CD8-positive, alpha-beta memory T cell (primary cell): ENCODE measurements around the gene MSANTD2. TPM values are rescaled to one million over a fixed set of nuclear protein-coding genes. Genes with fewer than 3 reads are reported as not detected.
A peak's percentile ranks its signal among the peaks of the same experiment; 100 is the strongest.

ENCODE experiments used
- CTCF ChIA-PET: fragments of 350-600 bp; sonication (Branson Sonifier 250); formaldehyde crosslinking; loops from one replicate; lab custom pipeline; 2021; ENCODE audit warnings: antibody characterized with exemption; lab: Charles Lee
- POLR2A ChIA-PET: fragments of 350-600 bp; sonication (Branson Sonifier 250); formaldehyde crosslinking; loops from one replicate; lab custom pipeline; 2021; ENCODE audit warnings: antibody characterized with exemption; lab: Charles Lee
- DNase-seq, 5 donors: peaks; one replicate each; pipeline versions ENCODE4 v3.0.0 to v3.0.0-alpha.2; 2020 to 2022; ENCODE audit warnings: mixed read lengths in 1 of 5
- H3K27ac ChIP-seq: one replicate; pipeline ENCODE4 v1.7.0; 2013; ENCODE audit warnings: low read depth, mild to moderate bottlenecking, low read length, moderate library complexity
- H3K27me3 ChIP-seq: 2 replicates; pipeline ENCODE4 v1.7.0; 2013; ENCODE audit warnings: low read length, mild to moderate bottlenecking; ENCODE audit not compliant: insufficient read depth, poor library complexity, severe bottlenecking
- H3K36me3 ChIP-seq: 2 replicates; pipeline ENCODE4 v1.7.0; 2013; ENCODE audit warnings: mild to moderate bottlenecking, low read length, moderate library complexity; ENCODE audit not compliant: insufficient read depth
- H3K4me1 ChIP-seq: 2 replicates; pipeline ENCODE4 v1.7.0; 2013; ENCODE audit warnings: mild to moderate bottlenecking, low read length, moderate library complexity; ENCODE audit not compliant: insufficient read depth
- H3K4me3 ChIP-seq: 2 replicates; pipeline ENCODE4 v1.7.0; 2013; ENCODE audit warnings: mild to moderate bottlenecking, low read length
- H3K9me3 ChIP-seq: 2 replicates; pipeline ENCODE4 v1.7.0; 2013; ENCODE audit warnings: mild to moderate bottlenecking, low read length
- H3K27ac Mint-ChIP-seq, 8 donors: one replicate each; pipeline ENCODE4 v1.8.0; 2020 to 2021; ENCODE audit warnings: mixed read lengths in 8 of 8, mild to moderate bottlenecking in 6 of 8, inconsistent platforms in 3 of 8, moderate library complexity in 3 of 8
- H3K27me3 Mint-ChIP-seq, 2 donors: one replicate each; pipeline ENCODE4 v1.8.0; 2020 to 2021; ENCODE audit warnings: mixed read lengths in 2 of 2, mild to moderate bottlenecking in 1 of 2, moderate library complexity in 1 of 2
- H3K36me3 Mint-ChIP-seq, 3 donors: one replicate each; pipeline ENCODE4 v1.8.0; 2020 to 2021; ENCODE audit warnings: mixed read lengths in 3 of 3, inconsistent platforms in 1 of 3, mild to moderate bottlenecking in 1 of 3
- H3K4me1 Mint-ChIP-seq, 3 donors: one replicate each; pipeline ENCODE4 v1.8.0; 2020 to 2021; ENCODE audit warnings: mixed read lengths in 3 of 3, inconsistent platforms in 1 of 3, mild to moderate bottlenecking in 1 of 3
- H3K4me3 Mint-ChIP-seq, 7 donors: one replicate each; pipeline ENCODE4 v1.8.0; 2020 to 2021; ENCODE audit warnings: mixed read lengths in 7 of 7, mild to moderate bottlenecking in 6 of 7, moderate library complexity in 4 of 7, inconsistent platforms in 2 of 7
- H3K9me3 Mint-ChIP-seq, 5 donors: one replicate each; pipeline ENCODE4 v1.8.0; 2020 to 2022; ENCODE audit warnings: mixed read lengths in 5 of 5, mild to moderate bottlenecking in 3 of 5, moderate library complexity in 2 of 5, inconsistent platforms in 1 of 5
- polyA plus RNA-seq: library from polyadenylated mRNA; unstranded; fragments of 300-500 nt; fragmentation: Illumina TruSeq; gene quantifications from one replicate; pipeline ENCODE4 v1.2.3, GENCODE V29; 2021
- total RNA-seq, 2 experiments: library from RNA; stranded (reverse); gene quantifications; one replicate each; pipeline ENCODE4 v1.2.3, GENCODE V29; 2021

The MSANTD2 gene
- total and polyA plus RNA-seq, 3 experiments from 2014 or later = 4.4 to 13.2 (median 12.3) TPM

- Mint-ChIP-seq H3K4me3 (no peak overlapping the region), H3K4me1 (peaks cover 4 to 8% (median 4%) of the 10 kb centered on the region in 3 donors)
- POLR2A ChIA-PET = no interaction called here
Measured at GRCh38 chr11:124751391-124751740, 48.8 kb downstream of the MSANTD2 start.

GRCh38 chr11:124749912-124750311, 50.3 kb downstream of the MSANTD2 start:
- POLR2A ChIA-PET = no interaction called here
- H3K9me3 Mint-ChIP-seq = no peaks in the 10 kb centered on the region

More at GRCh38 chr11:124751391-124751740, 48.8 kb downstream of the MSANTD2 start:
- Histone ChIP-seq H3K27me3 (no peaks in the 10 kb centered on the region), H3K27ac (no peak overlapping the region), H3K4me1 (peaks cover 5% of the 10 kb centered on the region), H3K9me3 (no peaks in the 10 kb centered on the region), H3K36me3 (no peaks in the 10 kb centered on the region), H3K4me3 (no peak overlapping the region)
- CTCF ChIA-PET = interaction anchor here (1.1 to 2.3 kb wide), 2 partner anchors 11 to 82 kb away, joined by 3 to 10 read pairs; partner anchors contain the start of gene NRGN
- Mint-ChIP-seq H3K9me3 (no peaks in the 10 kb centered on the region), H3K36me3 (peaks cover 0 to 5% (median 0%) of the 10 kb centered on the region in 3 donors), H3K27ac (no peak overlapping the region), H3K27me3 (peaks cover 11 to 14% of the 10 kb centered on the region in 2 donors)
- DNase-seq = no peak

GRCh38 chr11:124748481-124749343, 51.5 kb downstream of the MSANTD2 start:
- H3K4me3 ChIP-seq = no peak overlapping the region
- H3K9me3 ChIP-seq = no peaks in the 10 kb centered on the region
- no peaks in the 10 kb centered on the region for H3K36me3 ChIP-seq
- H3K4me1 Mint-ChIP-seq = peaks cover 4 to 14% (median 7%) of the 10 kb centered on the region in 3 donors
- POLR2A ChIA-PET = interaction anchor here (0.5 kb wide), 1 partner anchor 1521 kb away, joined by 3 read pairs; no protein-coding TSS in a partner anchor
- no peak overlapping the region for H3K27ac ChIP-seq
- no peak for DNase-seq
- H3K27me3 ChIP-seq = no peaks in the 10 kb centered on the region
- peaks cover 0 to 6% (median 0%) of the 10 kb centered on the region in 3 donors for H3K36me3 Mint-ChIP-seq
- H3K4me3 Mint-ChIP-seq = peak overlapping the region in 4 of 7 donors; percentile 12 to 85 (median 48)
- H3K27ac Mint-ChIP-seq = no peak overlapping the region
- H3K4me1 ChIP-seq = peaks cover 9% of the 10 kb centered on the region
- peaks cover 4 to 5% of the 10 kb centered on the region in 2 donors for H3K27me3 Mint-ChIP-seq
- no peaks in the 10 kb centered on the region for H3K9me3 Mint-ChIP-seq
- CTCF ChIA-PET = interaction anchor here (4.0 to 6.2 kb wide), 3 partner anchors 9 to 78 kb away, joined by 32 to 73 read pairs (median 41); partner anchors contain the start of gene ESAM

More at GRCh38 chr11:124749912-124750311, 50.3 kb downstream of the MSANTD2 start:
- Mint-ChIP-seq H3K27me3 (peaks cover 4 to 7% of the 10 kb centered on the region in 2 donors), H3K4me1 (peaks cover 4 to 14% (median 7%) of the 10 kb centered on the region in 3 donors), H3K4me3 (peak overlapping the region in 1 of 7 donors; percentile 38), H3K27ac (no peak overlapping the region), H3K36me3 (peaks cover 0 to 6% (median 0%) of the 10 kb centered on the region in 3 donors)
- DNase-seq = no peak
- Histone ChIP-seq H3K4me3 (no peak overlapping the region), H3K27ac (no peak overlapping the region), H3K27me3 (no peaks in the 10 kb centered on the region), H3K4me1 (peaks cover 9% of the 10 kb centered on the region), H3K9me3 (no peaks in the 10 kb centered on the region), H3K36me3 (no peaks in the 10 kb centered on the region)
- CTCF ChIA-PET = interaction anchor here (6.2 kb wide), 1 partner anchor 8 kb away, joined by 41 read pairs; no protein-coding TSS in a partner anchor

- Mint-ChIP-seq H3K4me3 (peak overlapping the region in 4 of 7 donors; percentile 12 to 90 (median 56)), H3K4me1 (peaks cover 4 to 14% (median 7%) of the 10 kb centered on the region in 3 donors), H3K9me3 (no peaks in the 10 kb centered on the region), H3K27ac (no peak overlapping the region), H3K27me3 (peaks cover 4 to 5% of the 10 kb centered on the region in 2 donors), H3K36me3 (peaks cover 0 to 6% (median 0%) of the 10 kb centered on the region in 3 donors)
- ChIA-PET POLR2A (interaction anchor here (0.5 kb wide), 1 partner anchor 1522 kb away, joined by 3 read pairs; no protein-coding TSS in a partner anchor), CTCF (interaction anchor here (4.0 to 6.2 kb wide), 3 partner anchors 10 to 78 kb away, joined by 32 to 73 read pairs (median 41); partner anchors contain the start of gene ESAM)
- Histone ChIP-seq H3K4me3 (no peak overlapping the region), H3K36me3 (no peaks in the 10 kb centered on the region), H3K27ac (no peak overlapping the region), H3K4me1 (peaks cover 9% of the 10 kb centered on the region), H3K9me3 (no peaks in the 10 kb centered on the region), H3K27me3 (no peaks in the 10 kb centered on the region)
- no peak for DNase-seq
Measured at GRCh38 chr11:124748100-124748418, 52.1 kb downstream of the MSANTD2 start.

GRCh38 chr11:124747406-124748099, 52.7 kb downstream of the MSANTD2 start:
- H3K27me3 Mint-ChIP-seq = peaks cover 5% of the 10 kb centered on the region in 2 donors
- peaks cover 0 to 6% (median 0%) of the 10 kb centered on the region in 3 donors for H3K36me3 Mint-ChIP-seq
- Histone ChIP-seq H3K4me3 (peak overlapping the region; percentile 97), H3K4me1 (peaks cover 9% of the 10 kb centered on the region), H3K27ac (no peak overlapping the region), H3K9me3 (no peaks in the 10 kb centered on the region), H3K36me3 (no peaks in the 10 kb centered on the region), H3K27me3 (no peaks in the 10 kb centered on the region)
- peak overlapping the region; percentile 90 to 97 (median 95) for H3K4me3 Mint-ChIP-seq
- DNase-seq = no peak
- H3K27ac Mint-ChIP-seq = peak overlapping the region in 4 of 8 donors; percentile 46 to 93 (median 88)
- ChIA-PET POLR2A (interaction anchor here (0.5 to 1.5 kb wide), 6 partner anchors 10 to 1522 kb away, joined by 3 to 23 read pairs (median 12); partner anchors contain the start of genes MSANTD2, SIAE and SPA17), CTCF (interaction anchor here (1.1 to 6.2 kb wide), 9 partner anchors 8 to 91 kb away, joined by 3 to 73 read pairs (median 9); partner anchors contain the start of genes ESAM, SIAE and SPA17)
- no peaks in the 10 kb centered on the region for H3K9me3 Mint-ChIP-seq
- peaks cover 4 to 14% (median 7%) of the 10 kb centered on the region in 3 donors for H3K4me1 Mint-ChIP-seq

DNA sequence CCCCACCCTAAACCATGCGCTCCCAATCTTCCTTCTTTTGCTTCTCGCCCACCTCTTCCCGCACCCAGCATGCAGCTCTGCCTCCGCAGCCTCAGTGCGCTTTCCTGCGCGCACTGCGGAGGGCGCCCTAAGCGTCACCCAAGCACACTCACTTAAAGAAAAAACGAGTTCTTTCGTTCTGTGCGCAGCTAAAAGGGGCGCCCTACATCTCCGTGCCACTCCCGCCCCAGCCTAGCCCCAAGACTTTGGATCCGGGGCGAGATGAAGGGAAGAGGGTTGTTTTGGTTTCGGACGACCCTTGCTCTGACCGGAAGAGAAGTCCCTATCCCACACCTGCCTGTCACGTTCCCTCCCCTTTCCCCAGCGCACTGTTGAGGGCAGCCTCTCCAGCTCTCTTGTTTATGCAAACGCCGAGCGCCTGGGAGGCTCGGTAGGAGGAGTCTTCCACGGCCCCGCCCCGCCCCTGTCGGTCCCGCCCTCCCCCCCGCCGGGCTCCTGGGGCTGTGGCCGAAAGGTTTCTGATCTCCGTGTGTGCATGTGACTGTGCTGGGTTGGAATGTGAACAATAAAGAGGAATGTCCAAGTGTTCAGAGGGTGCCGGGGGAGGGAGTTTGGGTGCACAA, 53.5 kb downstream of the MSANTD2 start:
- Histone ChIP-seq H3K4me1 (peaks cover 9% of the 10 kb centered on the region), H3K9me3 (no peaks in the 10 kb centered on the region), H3K27me3 (no peaks in the 10 kb centered on the region), H3K36me3 (no peaks in the 10 kb centered on the region), H3K4me3 (peak overlapping the region; percentile 97), H3K27ac (peak overlapping the region; percentile 76)
- H3K27ac Mint-ChIP-seq = peak overlapping the region; percentile 46 to 93 (median 90)
- ChIA-PET CTCF (interaction anchor here (0.5 to 6.2 kb wide), 26 partner anchors 9 to 124 kb away, joined by 3 to 73 read pairs (median 4); partner anchors contain the start of genes ESAM, MSANTD2, SIAE and SPA17), POLR2A (interaction anchor here (1.0 to 1.5 kb wide), 7 partner anchors 11 to 823 kb away, joined by 4 to 23 read pairs (median 7); partner anchors contain the start of genes EI24, MSANTD2, SIAE and SPA17)
- peaks cover 0 to 6% (median 0%) of the 10 kb centered on the region in 3 donors for H3K36me3 Mint-ChIP-seq
- peak; percentile 71 to 86 (median 81) for DNase-seq
- peaks cover 8 to 14% of the 10 kb centered on the region in 2 donors for H3K27me3 Mint-ChIP-seq
- H3K9me3 Mint-ChIP-seq = no peaks in the 10 kb centered on the region
- peak overlapping the region; percentile 90 to 97 (median 95) for H3K4me3 Mint-ChIP-seq
- peaks cover 4 to 14% (median 7%) of the 10 kb centered on the region in 3 donors for H3K4me1 Mint-ChIP-seq
